Measurements from ENCODE around the gene ALDH1L1. TPM values are rescaled to one million over a fixed set of nuclear protein-coding genes. Genes with fewer than 3 reads are reported as not detected.
A peak's percentile ranks its signal among the peaks of the same experiment; 100 is the strongest.

Gene ALDH1L1
- total RNA-seq (2014; rRNA removed; shearing (Covaris generic)) = not detected in 2 replicates

DNA sequence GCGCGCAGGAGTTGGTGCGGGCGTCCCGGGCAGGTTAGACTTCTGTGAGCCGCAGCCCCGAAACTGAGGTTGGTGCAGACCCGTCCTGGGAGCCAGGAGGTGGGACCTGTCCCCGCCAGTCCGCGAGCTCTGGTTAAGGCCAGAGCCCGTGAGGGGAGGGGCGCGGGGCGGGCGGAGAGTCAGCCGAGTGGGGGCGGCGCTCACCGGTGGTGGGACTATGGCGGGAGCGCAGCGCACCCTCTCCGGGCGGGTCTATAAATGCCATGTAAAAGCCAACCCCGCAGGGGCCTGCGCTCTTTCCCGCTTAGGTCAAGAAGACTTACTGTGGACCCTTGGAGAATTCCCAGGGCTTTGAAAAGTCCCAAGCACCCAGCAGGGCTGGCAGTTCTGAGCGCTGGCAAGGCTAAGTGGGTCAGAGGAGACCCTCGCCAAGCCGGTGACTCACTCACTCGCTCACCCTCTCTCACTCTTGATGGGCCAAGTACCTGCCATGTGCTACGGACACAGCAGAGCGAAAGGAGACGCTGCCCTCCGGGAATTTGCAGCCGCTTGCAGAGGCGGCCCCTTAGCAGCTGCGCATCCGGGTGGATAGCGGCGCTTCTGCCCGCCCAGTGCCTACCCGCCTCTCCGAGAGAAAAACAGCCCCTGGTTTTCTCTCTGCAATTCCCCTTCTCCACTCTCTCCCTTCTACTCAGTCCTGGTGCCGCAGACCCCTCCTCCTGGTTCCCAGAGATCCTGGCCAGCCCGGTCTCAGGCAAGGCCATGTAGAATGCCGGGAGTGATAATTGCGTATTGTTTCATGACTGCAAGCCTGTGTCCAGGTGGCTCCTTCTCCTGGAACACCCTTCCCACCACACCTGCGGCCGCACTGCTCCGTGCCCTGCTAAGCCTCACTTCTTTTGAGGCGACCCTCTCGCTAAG, at the start of gene ALDH1L1:
Gene ALDH1L1 (minus strand): TSS at position 110 of the 921 bp plus-strand sequence. CDS start 19,607 bp downstream, outside the sequence.
- in situ Hi-C loops (cut with HindIII; ENCODE audit: low sequenced_read_pairs) = no loop called here
- peak; percentile 81 for DNase-seq (ENCODE audit: low spot score)

DNA sequence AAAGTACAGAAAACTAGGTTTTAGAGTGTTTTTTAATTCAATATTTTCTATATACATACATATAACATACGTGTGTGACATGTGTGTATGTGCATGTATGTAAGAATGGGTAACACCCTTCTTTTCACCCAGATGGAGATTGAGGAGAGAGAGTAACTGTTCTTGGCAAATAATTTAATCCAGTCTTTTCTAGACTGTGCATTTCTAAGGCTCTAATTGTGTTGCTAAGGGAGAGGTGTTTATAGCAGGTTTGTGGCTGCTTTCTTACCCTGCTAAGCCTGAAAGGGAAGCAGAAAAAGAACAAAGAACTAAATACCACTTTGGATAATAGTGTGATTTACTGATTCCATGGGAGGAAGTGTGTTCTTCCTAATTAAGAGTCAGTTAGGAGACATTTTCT, 46.0 kb upstream of the ALDH1L1 start:
- in situ Hi-C loops (cut with HindIII; ENCODE audit: low sequenced_read_pairs) = no loop called here
- no peak for DNase-seq (ENCODE audit: low spot score)

DNA sequence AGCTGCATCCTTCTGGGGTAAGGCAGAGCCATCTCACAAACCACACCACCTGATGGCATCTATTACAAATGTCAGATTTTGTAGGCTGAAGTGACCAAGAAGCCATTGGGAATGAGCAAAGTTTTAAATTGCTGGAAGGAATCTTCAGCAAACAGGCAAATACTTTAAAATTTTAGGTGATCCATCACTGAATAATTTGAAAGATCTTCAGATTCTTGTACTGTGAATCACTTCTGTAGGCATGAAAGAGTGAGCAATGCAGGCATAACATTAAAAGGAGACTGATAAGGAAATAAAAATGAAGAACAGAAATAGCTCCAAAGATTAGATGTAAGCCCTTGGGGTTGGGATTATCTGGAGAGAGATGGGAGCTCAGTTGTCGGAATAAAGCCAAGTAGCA, 36.0 kb upstream of the ALDH1L1 start:
- in situ Hi-C loops (cut with HindIII; ENCODE audit: low sequenced_read_pairs) = no loop called here
- DNase-seq (ENCODE audit: low spot score) = no peak

DNA sequence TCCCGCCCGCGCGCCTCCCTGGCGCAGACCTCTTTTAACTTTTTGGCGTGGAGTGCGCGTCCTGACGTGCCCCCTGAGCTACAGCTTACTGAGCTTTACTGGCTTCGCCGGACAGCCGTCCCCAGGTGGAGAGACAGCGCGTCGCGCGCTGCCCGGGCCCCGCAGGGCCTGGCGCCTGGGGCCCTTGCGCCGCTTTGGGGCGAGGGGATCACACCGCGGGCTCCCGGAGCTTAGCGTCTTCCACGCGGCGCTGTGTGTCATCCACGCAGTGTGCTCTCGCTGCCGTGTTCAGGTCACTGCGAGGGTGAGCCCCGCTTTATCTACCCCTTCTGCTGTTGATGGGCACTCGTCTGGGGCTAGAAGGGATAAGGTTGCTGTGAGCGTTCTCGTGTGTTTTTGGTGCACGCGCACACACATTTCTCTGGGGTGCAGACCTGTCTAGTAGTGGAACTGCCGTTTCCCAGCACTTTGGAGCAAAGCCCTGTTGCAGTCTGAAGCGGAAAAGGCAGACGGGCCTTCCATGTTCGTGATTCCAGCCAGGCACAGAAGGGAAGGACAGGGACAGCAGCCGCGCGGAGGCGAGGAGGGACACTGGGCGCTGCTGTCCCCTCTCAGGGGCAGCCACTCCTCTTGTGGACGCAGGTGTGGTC, 33.1 kb upstream of the ALDH1L1 start:
- DNase-seq (ENCODE audit: low spot score) = peak; percentile 56
- in situ Hi-C loops (cut with HindIII; ENCODE audit: low sequenced_read_pairs) = no loop called here

DNA sequence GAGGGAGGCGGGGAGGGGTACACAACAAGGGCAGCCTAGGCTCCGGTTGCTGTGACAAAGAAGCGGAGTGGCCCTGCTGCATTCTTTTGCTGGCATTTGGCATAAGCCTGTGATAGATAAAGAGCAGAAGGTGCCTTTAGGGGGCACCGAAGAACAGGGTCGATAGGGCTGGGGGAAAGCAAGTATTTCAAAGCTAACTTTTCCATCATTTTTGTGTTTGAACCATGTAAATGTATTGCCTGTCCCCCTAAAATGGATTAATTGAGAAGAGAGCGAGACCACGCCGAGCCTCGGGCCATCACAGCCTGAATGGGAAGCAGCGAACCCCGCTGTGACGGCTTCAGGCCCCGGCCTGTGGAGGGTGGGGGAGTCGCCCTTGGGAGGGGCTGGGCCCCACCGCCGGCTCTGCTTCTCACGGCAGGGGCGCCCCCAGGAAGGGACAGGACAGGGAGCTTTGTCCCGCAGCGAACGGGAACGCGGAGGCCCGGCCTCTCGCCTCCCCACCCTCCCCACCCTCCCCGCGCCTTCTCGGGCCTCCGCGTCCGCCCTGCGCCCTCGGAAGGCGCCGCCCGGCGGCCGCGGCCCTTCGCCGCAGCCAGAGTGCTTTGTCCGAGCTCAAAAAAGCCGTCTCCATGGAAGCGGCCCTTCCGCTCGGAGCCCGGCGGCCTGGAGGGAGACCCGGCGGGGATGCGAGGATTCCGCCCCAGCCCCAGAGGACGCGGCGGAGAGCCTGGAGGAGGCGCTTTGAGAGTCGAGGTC, 32.4 kb upstream of the ALDH1L1 start:
- DNase-seq (ENCODE audit: low spot score) = peak; percentile 52
- in situ Hi-C loops (cut with HindIII; ENCODE audit: low sequenced_read_pairs) = no loop called here

DNA sequence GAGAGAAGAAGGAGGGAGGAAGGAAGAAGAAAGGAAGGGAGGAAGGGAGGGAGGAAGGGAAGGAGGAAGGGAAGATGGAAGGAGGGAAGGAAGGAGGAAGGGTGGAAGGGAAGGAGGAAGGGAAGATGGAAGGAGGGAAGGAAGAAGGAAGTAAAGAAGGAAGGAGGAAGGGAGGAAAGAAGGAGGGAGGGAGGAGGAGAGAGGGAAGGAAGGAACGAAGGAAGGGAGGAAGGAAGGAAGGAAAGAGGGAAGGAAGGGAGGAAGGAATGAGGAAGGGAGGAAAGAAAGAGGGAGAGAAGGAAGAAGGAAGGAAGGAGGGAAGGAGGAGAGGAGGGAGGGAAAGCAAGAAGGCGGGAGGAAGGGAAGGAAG, 31.8 kb upstream of the ALDH1L1 start:
- in situ Hi-C loops (cut with HindIII; ENCODE audit: low sequenced_read_pairs) = no loop called here
- DNase-seq (ENCODE audit: low spot score) = no peak

DNA sequence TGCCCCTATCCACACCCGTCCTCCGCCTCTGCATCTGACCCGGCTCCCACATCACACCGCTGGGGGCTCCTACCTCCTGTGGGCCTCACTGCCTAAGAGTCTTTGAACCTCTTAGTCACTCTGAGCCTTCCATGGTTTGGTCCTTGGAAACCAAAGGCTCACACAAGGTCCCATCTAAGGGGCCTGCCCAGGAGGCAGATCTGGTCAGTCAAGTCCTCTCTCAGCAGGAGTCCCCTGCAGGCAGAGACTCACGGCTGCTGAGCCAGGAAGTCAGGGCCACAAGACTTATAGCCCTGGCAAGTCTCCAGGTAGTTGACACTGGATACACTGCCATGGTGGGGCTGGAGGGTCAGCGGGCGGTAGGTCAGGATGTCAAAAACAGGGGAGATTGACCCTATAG, 31.2 kb upstream of the ALDH1L1 start:
- no peak for DNase-seq (ENCODE audit: low spot score)
- in situ Hi-C loops (cut with HindIII; ENCODE audit: low sequenced_read_pairs) = no loop called here

DNA sequence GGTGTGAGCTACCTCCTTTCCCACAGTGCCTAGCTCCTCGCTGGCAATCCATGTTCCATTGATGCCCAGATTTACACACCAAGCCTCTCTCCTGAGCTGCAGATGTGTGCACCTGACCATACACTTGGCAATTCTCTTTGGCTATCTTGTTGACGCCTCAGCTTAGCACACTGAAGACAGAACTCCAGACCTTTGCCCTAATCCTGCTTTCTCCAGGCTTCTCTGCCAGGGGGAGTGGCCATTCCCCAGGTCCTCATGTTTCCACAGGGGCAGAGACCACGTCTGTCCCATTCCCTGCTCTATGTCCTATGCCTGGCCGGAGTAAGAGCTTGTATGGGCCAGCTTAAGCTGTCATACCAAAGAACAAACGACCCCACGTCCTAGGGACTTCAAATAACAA, 30.2 kb upstream of the ALDH1L1 start:
- in situ Hi-C loops (cut with HindIII; ENCODE audit: low sequenced_read_pairs) = no loop called here

DNA sequence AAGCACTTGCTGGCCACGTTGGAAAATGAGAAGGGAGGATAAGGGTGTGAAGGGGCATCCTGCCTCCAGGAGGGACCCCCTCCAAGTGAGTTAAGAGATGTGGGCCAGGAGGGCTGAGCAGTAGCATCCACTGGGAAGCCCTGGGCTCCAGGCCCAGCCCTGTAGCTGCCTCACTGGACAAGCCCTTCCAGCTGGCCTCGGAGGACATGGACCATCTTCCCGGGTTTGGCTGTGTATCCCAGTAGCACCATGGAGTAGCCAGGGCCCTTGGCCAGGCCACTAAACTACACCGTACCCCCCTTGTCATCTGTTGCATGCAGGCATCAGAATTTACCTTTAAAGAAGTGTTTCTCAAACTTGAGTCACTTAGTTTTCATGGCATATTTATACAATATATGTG, 29.4 kb upstream of the ALDH1L1 start:
- no peak for DNase-seq (ENCODE audit: low spot score)
- in situ Hi-C loops (cut with HindIII; ENCODE audit: low sequenced_read_pairs) = no loop called here

More for the DNA sequence above, 30.2 kb upstream of the ALDH1L1 start:
- DNase-seq (ENCODE audit: low spot score) = no peak

DNA sequence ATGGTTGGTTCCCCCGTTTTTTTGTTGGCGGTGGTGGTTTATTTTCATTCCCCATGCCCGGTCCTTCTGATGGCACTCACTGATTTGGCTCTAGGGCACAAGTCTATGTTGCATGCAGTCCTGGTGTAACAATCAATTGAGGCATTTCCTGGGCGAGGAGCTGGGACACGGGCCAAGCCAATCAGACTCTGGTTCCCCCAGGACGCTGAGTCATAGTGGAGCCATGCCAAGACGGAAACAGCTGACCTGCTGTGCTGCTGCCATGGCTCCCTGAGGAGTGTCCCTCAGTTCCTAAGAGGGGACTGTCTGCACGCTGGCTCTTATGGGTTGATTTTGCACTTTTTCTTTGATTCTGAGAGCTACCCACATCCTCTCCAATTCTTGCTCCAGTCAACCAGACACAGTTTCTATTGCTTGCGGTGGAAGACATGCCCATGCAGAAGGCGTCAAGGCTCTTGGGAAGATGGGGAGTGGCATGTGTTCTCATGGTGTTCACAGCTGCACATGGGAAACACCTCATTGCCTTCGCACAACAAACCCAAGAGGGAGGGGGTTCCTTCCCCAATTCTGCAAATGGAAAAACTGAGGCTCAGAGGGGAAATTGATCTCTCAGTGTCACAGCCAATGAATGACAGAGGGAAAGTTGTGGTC, 28.3 kb upstream of the ALDH1L1 start:
- no peak for DNase-seq (ENCODE audit: low spot score)

DNA sequence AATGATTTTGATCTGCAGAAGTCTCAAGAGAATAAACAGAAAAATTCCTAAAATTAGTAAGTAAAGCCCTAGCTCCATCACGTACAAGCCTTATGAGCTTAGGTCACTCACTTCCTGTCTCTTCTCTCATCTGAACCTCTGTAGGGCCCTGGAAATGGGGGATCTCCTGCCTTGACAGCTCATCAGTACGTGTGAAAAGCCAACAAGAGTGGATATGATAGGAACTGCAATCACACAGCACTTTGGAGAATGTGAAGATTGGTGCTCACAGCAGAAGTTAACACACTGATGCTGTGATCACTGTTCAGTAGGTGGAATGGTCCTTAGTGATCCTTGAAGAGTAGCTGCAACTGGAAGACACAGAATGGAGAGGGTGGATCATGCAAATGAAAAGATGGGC, 27.8 kb upstream of the ALDH1L1 start:
- DNase-seq (ENCODE audit: low spot score) = no peak
- in situ Hi-C loops (cut with HindIII; ENCODE audit: low sequenced_read_pairs) = no loop called here

More for the DNA sequence above, 28.3 kb upstream of the ALDH1L1 start:
- in situ Hi-C loops (cut with HindIII; ENCODE audit: low sequenced_read_pairs) = no loop called here

DNA sequence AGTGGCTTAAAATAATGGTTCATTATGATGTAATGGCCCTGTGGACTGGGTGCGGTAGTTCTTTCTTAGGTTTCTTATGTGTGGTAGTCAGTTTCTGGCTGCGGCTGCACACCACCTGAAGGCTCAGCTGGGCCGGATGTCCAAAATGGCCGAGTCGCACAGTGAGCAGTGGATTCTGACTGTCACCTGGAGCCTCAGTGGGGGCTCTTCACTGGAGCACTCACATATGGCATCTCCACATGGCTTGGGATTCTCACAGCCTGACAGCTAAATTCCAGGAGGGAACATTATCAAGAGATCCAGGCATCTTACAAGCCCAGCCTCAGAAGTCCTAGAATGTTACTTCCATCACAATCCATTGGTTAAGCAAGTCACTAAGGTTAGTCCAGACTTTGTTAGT, 26.8 kb upstream of the ALDH1L1 start:
- in situ Hi-C loops (cut with HindIII; ENCODE audit: low sequenced_read_pairs) = no loop called here
- peak; percentile 92 for DNase-seq (ENCODE audit: low spot score)

DNA sequence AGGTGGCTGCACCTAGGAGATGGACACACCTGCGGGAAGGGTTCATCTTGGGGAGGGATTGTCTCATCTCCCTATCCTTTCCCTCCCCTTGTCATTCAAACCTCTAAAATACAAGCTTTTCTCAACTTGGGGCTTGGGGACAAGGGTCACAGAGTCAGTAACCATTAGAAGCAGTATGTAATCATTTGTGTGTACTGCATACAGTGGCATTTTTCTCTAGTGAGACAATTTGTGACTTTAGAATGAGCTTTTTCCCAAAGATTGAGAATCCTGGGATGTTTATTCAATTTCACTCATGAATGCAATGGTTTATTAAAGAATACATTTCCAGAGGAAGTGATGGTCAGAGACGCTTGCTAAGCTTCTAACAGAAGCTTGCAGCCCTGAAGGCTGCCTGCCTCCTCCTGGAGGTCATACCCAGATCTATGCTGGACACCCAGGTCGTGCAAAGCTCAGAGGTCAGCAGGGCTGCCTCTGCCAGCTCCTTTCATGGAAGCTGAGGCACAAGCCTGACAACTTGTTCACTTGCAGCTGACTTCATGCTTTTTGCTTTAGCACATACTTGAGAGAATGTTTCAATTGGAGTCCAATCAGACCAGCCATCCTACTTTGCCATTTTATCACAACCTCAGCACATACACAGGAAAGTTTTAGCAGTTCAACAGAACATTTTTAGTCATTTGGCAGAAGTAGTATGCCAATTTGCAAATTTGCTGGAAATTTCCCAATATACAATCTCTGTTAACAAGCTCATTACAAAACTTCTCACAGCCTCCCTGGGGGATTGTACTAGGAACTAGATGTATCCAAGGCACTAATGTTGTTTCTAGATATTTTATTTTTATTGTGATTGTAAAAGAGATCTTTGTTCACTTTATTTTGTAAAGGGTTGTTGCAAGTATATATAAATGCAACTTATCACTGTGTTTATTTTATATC, 25.6 kb upstream of the ALDH1L1 start:
- DNase-seq (ENCODE audit: low spot score) = no peak
- in situ Hi-C loops (cut with HindIII; ENCODE audit: low sequenced_read_pairs) = no loop called here

DNA sequence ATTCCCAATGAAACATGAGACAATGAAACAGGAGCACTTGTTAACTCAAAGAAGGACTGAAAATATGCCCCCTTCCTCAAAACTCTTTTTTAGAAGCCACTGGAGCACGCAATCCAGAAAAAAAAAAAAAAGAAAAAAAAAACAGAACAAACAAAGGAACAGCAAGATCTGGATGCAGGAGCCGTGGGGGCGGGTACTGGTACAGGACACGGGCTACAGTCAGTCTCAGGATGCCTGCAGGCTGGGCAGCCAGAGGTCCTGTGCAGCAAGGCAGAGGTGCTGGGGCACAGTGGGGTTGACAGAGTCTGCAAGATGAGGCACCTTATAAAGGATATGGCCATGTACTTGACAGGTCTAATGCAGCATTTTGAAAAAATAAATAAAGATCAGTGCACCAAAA, 22.3 kb upstream of the ALDH1L1 start:
- in situ Hi-C loops (cut with HindIII; ENCODE audit: low sequenced_read_pairs) = no loop called here
- no peak for DNase-seq (ENCODE audit: low spot score)

DNA sequence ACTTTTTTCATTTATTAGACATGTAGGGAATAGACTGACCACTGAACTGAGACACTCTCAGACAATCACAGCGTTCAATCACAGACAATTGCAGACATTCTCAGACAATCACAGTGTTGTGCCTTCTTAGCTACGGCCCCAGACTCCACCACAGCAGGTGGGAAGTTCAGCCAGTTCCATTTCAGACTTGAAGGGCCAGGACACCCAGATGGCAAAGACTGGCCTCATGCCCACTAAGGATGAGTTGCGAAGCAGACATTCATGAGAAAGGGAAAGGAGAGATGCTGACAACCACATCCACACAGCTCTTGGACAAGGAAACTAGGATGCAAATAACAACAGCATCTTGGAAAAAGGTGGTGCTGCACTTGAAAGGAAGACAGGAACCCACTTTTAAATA, 21.9 kb upstream of the ALDH1L1 start:
- peak; percentile 96 for DNase-seq (ENCODE audit: low spot score)
- in situ Hi-C loops (cut with HindIII; ENCODE audit: low sequenced_read_pairs) = no loop called here

DNA sequence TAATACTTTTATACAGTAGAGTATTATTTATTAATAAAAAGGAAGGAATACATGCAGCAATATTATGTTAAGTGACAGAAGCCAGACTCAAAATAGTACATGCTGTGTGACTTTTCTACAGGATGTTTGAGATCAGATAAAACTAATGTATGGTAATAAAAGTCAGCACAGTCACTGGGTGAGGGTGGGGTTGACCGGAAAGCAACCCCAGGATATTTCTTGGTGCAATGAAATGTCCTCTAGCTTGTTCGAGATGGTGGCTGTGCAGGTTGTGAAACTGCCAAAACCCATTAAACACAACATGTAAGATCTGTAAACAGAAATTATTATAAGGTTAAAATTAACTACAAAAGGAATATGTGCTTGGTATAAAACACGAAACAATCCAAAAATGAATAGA, 20.8 kb upstream of the ALDH1L1 start:
- in situ Hi-C loops (cut with HindIII; ENCODE audit: low sequenced_read_pairs) = no loop called here
- no peak for DNase-seq (ENCODE audit: low spot score)

DNA sequence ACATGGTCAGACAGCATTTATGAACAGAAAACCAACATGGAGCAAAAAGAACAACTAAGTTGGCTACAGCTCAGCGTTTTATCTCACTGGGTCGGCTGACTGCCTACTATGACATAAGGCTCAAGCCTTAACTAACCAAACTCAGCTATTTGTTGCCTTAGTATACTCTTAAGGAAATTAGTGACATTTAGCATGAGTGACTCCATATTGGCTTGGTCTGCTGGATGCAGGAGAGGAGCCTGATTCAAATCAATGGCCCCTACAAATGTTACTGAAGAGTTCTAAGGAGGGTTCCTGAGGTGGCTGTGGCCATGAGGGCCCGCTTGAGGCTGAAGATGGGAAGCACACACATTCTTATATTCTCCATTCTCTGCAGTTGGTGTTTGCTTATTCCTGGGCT, 20.1 kb upstream of the ALDH1L1 start:
- DNase-seq (ENCODE audit: low spot score) = no peak
- in situ Hi-C loops (cut with HindIII; ENCODE audit: low sequenced_read_pairs) = no loop called here

DNA sequence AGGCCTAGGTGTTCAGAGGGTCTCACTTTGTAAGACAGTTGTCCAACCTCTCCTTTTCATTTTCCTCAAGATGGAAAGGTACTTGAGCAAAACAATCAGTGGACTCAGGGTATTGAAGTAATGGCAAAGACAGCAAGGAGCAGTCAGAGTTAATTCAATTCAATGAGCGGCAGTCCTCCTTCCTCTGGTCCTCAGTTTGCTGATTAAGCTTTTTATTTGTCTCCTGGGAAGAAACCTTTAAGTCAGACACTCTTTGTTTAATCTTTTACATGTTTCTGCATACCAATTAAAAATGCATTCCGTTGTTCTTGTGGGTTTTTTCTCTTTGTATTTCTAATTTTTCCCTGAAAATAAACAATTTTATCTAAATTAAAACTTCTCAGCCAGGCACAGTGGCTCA, 18.9 kb upstream of the ALDH1L1 start:
- in situ Hi-C loops (cut with HindIII; ENCODE audit: low sequenced_read_pairs) = no loop called here
- no peak for DNase-seq (ENCODE audit: low spot score)
